Stimulated activated effector memory CD8-positive, alpha-beta T cell treated with anti-CD3 and anti-CD28 coated beads, Interleukin-12 subunit alpha, Interleukin-12 subunit beta, amount 100 ng/mL, for 72 hours (primary cell): Measurements from ENCODE around the gene CUL5.
"Not testable (repeated sequence)": the region's sequence is repeated elsewhere in the genome, so short reads cannot be mapped to it uniquely, and the experiment has no call there.

Experiments used
- ATAC-seq: fragments of 150-1000 bp; cut with Tn5 transposase; 2 replicates; pipeline ENCODE4 v1.10.0; 2021
- DNase-seq, 2 donors: peaks; one replicate each; pipeline ENCODE4 v3.0.0; 2021 to 2022; ENCODE audit warnings: low spot score in 2 of 2
- H3K27ac Mint-ChIP-seq: one replicate; pipeline ENCODE4 v1.8.0; 2022; ENCODE audit warnings: mild to moderate bottlenecking, mixed read lengths
- H3K36me3 Mint-ChIP-seq: one replicate; pipeline ENCODE4 v1.8.0; 2022; ENCODE audit warnings: mild to moderate bottlenecking, mixed read lengths
- H3K4me1 Mint-ChIP-seq: one replicate; pipeline ENCODE4 v1.8.0; 2022; ENCODE audit warnings: mixed read lengths
- H3K4me3 Mint-ChIP-seq: one replicate; pipeline ENCODE4 v1.8.0; 2022; ENCODE audit warnings: mild to moderate bottlenecking, mixed read lengths
- H3K9me3 Mint-ChIP-seq: one replicate; pipeline ENCODE4 v1.8.0; 2022; ENCODE audit warnings: mixed read lengths

The CUL5 gene

GRCh38 chr11:108120936-108121273, 112.2 kb downstream of the CUL5 start:
- H3K9me3 Mint-ChIP-seq, DNase-seq: not testable (repeated sequence)
- peak overlapping the region; percentile 91 for H3K4me3 Mint-ChIP-seq
- peak overlapping the region; percentile 86 for H3K27ac Mint-ChIP-seq
- H3K36me3 Mint-ChIP-seq, result peaks cover 12% of the 10 kb centered on the region
- ATAC-seq, result peak; percentile 12
- peaks cover 45% of the 10 kb centered on the region for H3K4me1 Mint-ChIP-seq

DNA sequence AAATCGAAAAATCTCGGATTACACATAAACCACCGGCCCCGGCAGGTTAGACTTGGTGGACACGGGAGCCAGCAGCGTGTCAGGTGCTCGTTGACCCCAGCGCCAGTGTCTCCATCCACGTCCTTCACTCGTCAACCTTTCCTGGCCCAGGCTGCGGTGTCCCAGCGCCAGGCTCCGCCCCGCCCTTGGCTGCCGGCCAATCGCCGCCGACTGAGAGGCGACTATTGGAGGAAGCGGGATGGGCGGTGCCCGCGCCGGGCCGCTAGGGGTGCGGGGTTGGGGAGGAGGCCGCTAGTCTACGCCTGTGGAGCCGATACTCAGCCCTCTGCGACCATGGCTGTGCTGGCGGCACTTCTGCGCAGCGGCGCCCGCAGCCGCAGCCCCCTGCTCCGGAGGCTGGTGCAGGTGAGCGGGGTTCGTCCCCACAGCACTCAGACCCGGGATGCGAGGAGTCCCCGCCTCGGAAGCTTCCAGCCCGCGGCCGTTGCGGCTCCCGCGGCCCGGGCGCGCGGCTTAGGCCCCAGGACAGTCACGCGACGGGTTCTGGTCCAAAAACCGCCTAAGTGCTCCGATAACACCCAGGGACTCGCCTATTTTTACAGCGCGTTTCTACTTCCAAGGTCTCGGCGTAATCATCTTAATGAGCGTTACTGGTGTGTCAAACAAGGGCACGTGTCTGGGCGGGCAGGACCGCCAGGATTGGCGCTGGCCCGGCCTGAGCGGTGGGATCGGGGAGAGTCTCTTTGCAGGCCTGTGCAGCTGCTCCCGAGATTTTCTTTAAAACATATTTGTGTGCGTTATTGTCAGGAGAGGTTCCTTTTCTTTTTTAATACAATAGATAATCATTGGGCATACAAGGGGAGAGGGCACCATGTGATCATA, 112.8 kb downstream of the CUL5 start, which contains the start of gene ACAT1:
TSS of gene ACAT1 (plus strand) at position 294 of the 882 bp plus-strand sequence. CDS start at position 334, 40 bp downstream.
- peaks cover 51% of the 10 kb centered on the region for H3K4me1 Mint-ChIP-seq

GRCh38 chr11:108122166-108122628, 113.5 kb downstream of the CUL5 start:
- Mint-ChIP-seq H3K9me3 (no peaks in the 10 kb centered on the region), H3K4me3 (peak overlapping the region; percentile 91), H3K36me3 (peaks cover 23% of the 10 kb centered on the region), H3K4me1 (peaks cover 53% of the 10 kb centered on the region), H3K27ac (peak overlapping the region; percentile 86)
- DNase-seq (no peak), ATAC-seq (no peak)

More for the DNA sequence above, 112.8 kb downstream of the CUL5 start, which contains the start of gene ACAT1:
- DNase-seq (peak; percentile 97 to 98), ATAC-seq (peak; percentile 98)
- H3K27ac Mint-ChIP-seq, result peak within 1 kb of the TSS; percentile 86
- peaks cover 16% of the 10 kb centered on the region for H3K36me3 Mint-ChIP-seq
- H3K9me3 Mint-ChIP-seq, result no peaks in the 10 kb centered on the region
- peak within 1 kb of the TSS; percentile 91 for H3K4me3 Mint-ChIP-seq

GRCh38 chr11:108125096-108125495, 116.4 kb downstream of the CUL5 start:
- ATAC-seq (no peak), DNase-seq (no peak)
- peak overlapping the region; percentile 91 for H3K4me3 Mint-ChIP-seq
- peaks cover 42% of the 10 kb centered on the region for H3K36me3 Mint-ChIP-seq
- peak overlapping the region; percentile 95 for H3K27ac Mint-ChIP-seq
- H3K4me1 Mint-ChIP-seq, result peaks cover 47% of the 10 kb centered on the region
- no peaks in the 10 kb centered on the region for H3K9me3 Mint-ChIP-seq

- no peak for ATAC-seq
- H3K4me3 Mint-ChIP-seq, result no peak overlapping the region
Measured at GRCh38 chr11:108128772-108129171, 120.1 kb downstream of the CUL5 start.

DNA sequence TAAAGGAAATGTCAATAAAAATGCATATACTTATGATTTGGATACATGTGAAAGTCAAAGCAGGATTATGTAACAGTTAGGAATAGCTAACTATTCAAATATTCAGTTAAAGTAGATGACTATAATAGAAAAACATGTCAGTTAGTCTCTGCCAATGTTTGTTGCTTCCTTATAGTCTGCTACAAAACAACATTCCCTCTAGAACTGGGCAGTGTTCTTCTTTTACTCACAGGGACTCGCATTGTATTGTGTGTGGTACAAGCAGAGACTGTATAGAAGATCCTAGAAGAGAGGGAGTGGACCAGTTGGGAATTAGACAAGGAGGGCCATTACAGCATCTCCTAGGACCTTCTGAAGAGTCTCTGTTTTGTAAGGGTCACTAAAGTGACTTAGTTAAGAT, 123.3 kb downstream of the CUL5 start:
- Mint-ChIP-seq H3K27ac (peak overlapping the region; percentile 45), H3K4me1 (peaks cover 8% of the 10 kb centered on the region), H3K36me3 (peaks cover 36% of the 10 kb centered on the region), H3K4me3 (no peak overlapping the region), H3K9me3 (no peaks in the 10 kb centered on the region)
- no peak for DNase-seq
- no peak for ATAC-seq

More at GRCh38 chr11:108128772-108129171, 120.1 kb downstream of the CUL5 start:
- Mint-ChIP-seq H3K4me1 (peaks cover 27% of the 10 kb centered on the region), H3K9me3 (no peaks in the 10 kb centered on the region), H3K36me3 (peaks cover 57% of the 10 kb centered on the region), H3K27ac (no peak overlapping the region)
- DNase-seq, result peak in 1 of 2 donors; percentile 7

DNA sequence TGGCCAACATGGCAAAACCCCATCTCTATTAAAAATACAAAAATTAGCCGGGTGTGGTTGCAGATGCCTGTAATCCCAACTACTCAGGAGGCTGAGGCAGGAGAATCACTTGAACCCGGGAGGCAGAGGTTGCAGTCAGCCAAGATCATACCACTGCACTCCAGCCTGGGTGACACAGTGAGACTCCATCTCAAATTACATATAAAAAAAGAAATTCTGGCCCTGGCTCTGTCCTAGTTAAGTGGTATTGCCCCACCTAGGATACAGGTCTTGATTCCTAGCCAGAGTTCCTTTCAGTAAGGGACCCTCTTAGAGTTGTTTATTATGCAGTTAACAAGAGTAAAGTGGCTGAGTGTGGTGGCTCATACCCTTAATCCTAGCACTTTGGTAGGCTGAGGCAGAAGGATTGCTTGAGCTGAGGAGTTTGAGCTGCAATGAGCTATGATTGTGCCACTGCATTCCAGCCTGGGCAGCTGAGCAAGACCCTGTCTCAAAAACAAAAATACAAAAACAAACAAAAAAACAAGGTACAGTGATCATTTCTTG, 124.4 kb downstream of the CUL5 start:
- H3K9me3 Mint-ChIP-seq, H3K4me3 Mint-ChIP-seq, ATAC-seq: not testable (repeated sequence)
- peak in 1 of 2 donors; percentile 23 for DNase-seq
- H3K27ac Mint-ChIP-seq, result peak overlapping the region; percentile 29
- H3K4me1 Mint-ChIP-seq, result peaks cover 14% of the 10 kb centered on the region
- peaks cover 28% of the 10 kb centered on the region for H3K36me3 Mint-ChIP-seq

- ATAC-seq, result peak; percentile 83
- peaks cover 6% of the 10 kb centered on the region for H3K36me3 Mint-ChIP-seq
Measured at GRCh38 chr11:108135845-108136544, 127.3 kb downstream of the CUL5 start.

DNA sequence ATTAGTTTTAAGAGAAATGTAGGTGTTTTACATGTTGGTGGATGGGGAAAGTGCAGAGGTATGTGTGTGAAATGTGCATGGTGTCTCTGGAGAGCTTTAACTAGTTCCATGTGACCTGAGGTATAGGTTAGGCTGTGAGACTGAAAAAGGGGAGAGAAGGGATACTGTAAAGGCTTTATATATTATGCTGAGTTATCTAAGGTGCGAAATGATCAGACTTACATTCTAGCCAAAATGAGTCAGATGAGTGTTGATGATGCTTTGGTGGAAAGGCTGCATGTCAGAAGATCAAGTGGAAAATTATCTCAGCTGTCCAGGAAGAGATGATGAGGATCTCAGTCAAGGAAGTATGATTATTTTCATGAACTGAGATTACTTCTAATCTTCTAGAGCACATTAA, 128.5 kb downstream of the CUL5 start:
- Mint-ChIP-seq H3K9me3 (no peaks in the 10 kb centered on the region), H3K27ac (peak overlapping the region; percentile 17), H3K36me3 (no peaks in the 10 kb centered on the region), H3K4me3 (no peak overlapping the region), H3K4me1 (peaks cover 14% of the 10 kb centered on the region)
- peak; percentile 77 for ATAC-seq
- DNase-seq, result no peak

More at GRCh38 chr11:108135845-108136544, 127.3 kb downstream of the CUL5 start:
- H3K4me1 Mint-ChIP-seq, result peaks cover 14% of the 10 kb centered on the region
- no peaks in the 10 kb centered on the region for H3K9me3 Mint-ChIP-seq
- DNase-seq, result peak in 1 of 2 donors; percentile 46
- peak overlapping the region; percentile 72 for H3K27ac Mint-ChIP-seq
- H3K4me3 Mint-ChIP-seq, result no peak overlapping the region

GRCh38 chr11:108142304-108142703, 133.6 kb downstream of the CUL5 start:
- ATAC-seq, result no peak
- Mint-ChIP-seq H3K36me3 (no peaks in the 10 kb centered on the region), H3K9me3 (no peaks in the 10 kb centered on the region), H3K27ac (no peak overlapping the region), H3K4me3 (no peak overlapping the region), H3K4me1 (peaks cover 19% of the 10 kb centered on the region)
- DNase-seq, result no peak

DNA sequence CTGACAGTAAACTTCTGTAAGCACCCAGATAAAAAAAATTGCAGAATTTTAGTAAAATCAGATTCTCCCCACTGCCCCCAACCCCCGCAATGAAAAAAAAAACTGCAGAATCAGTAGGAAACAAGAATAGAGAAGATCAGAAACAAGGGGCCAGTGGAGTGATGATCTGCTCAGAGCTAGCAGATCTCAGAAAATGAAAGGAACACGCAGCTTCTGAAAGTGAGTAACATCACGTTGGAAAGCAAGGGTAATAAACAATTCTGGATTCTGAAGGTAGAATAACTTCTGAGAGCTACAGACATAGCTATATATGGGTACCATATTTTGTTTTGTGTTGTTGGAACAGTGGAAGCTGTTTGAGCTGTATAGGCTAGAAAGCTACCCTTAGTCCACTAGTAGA, 135.9 kb downstream of the CUL5 start:
- no peak for DNase-seq
- peak overlapping the region; percentile 82 for H3K27ac Mint-ChIP-seq
- H3K9me3 Mint-ChIP-seq, result no peaks in the 10 kb centered on the region
- H3K36me3 Mint-ChIP-seq, result no peaks in the 10 kb centered on the region
- ATAC-seq, result no peak
- H3K4me1 Mint-ChIP-seq, result peaks cover 16% of the 10 kb centered on the region
- no peak overlapping the region for H3K4me3 Mint-ChIP-seq

- Mint-ChIP-seq H3K9me3 (no peaks in the 10 kb centered on the region), H3K4me1 (peaks cover 16% of the 10 kb centered on the region), H3K36me3 (no peaks in the 10 kb centered on the region), H3K4me3 (no peak overlapping the region), H3K27ac (no peak overlapping the region)
- no peak for DNase-seq
- ATAC-seq, result no peak
Measured at GRCh38 chr11:108147150-108147549, 138.5 kb downstream of the CUL5 start.

GRCh38 chr11:108148556-108148955, 139.9 kb downstream of the CUL5 start:
- no peaks in the 10 kb centered on the region for H3K36me3 Mint-ChIP-seq

DNA sequence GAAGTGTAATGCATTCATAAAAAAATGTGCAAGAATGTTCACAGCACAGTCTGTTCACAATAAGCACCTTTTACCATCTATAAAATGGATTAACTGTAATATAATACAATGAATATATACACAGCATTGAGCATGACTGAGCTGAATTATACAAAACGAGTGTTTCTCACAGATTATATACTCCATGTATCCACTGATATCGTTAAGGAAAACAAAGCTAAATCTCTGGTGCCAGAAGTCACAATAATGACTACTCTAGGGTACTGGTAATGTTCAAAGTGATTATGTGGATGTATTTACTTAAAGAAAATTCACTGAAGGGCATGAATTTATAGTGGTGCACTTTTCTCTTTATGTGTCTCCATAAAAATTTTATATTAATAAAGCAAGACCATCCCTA, 145.9 kb downstream of the CUL5 start:
- no peak overlapping the region for H3K4me3 Mint-ChIP-seq
- H3K4me1 Mint-ChIP-seq, result no peaks in the 10 kb centered on the region
- no peaks in the 10 kb centered on the region for H3K9me3 Mint-ChIP-seq
- H3K27ac Mint-ChIP-seq, result no peak overlapping the region
- no peak for DNase-seq
- no peak for ATAC-seq
- H3K36me3 Mint-ChIP-seq, result no peaks in the 10 kb centered on the region

More at GRCh38 chr11:108148556-108148955, 139.9 kb downstream of the CUL5 start:
- DNase-seq (no peak), ATAC-seq (no peak)
- Mint-ChIP-seq H3K4me3 (no peak overlapping the region), H3K9me3 (no peaks in the 10 kb centered on the region), H3K27ac (no peak overlapping the region), H3K4me1 (peaks cover 16% of the 10 kb centered on the region)
